B cell (primary cell): ENCODE results near the gene TMOD1.

Source experiments
- EZH2 ChIP-seq: IDR thresholded peaks from 2 replicates; pipeline ENCODE4 v1.6.1; 2012; ENCODE audit warnings: borderline replicate concordance, low read depth, mild to moderate bottlenecking, moderate library complexity, low read length; ENCODE audit not compliant: insufficient read depth, poor library complexity, severe bottlenecking
- TF ChIP-seq, protein P1 (sequence below): fragments of 200-600 bp; IDR thresholded peaks from one replicate; pipeline ENCODE4 v1.8.0; 2022; ENCODE audit warnings: antibody characterized with exemption, mild to moderate bottlenecking

- TF ChIP-seq, protein P1, sequence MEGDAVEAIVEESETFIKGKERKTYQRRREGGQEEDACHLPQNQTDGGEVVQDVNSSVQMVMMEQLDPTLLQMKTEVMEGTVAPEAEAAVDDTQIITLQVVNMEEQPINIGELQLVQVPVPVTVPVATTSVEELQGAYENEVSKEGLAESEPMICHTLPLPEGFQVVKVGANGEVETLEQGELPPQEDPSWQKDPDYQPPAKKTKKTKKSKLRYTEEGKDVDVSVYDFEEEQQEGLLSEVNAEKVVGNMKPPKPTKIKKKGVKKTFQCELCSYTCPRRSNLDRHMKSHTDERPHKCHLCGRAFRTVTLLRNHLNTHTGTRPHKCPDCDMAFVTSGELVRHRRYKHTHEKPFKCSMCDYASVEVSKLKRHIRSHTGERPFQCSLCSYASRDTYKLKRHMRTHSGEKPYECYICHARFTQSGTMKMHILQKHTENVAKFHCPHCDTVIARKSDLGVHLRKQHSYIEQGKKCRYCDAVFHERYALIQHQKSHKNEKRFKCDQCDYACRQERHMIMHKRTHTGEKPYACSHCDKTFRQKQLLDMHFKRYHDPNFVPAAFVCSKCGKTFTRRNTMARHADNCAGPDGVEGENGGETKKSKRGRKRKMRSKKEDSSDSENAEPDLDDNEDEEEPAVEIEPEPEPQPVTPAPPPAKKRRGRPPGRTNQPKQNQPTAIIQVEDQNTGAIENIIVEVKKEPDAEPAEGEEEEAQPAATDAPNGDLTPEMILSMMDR, result no peak
- TF ChIP-seq EZH2, result no peak
Observed at GRCh38 chr9:97526895-97527575, 25.6 kb downstream of the TMOD1 start.
